Panc1 (cell line): ENCODE data around the gene CDC42. TPM values are rescaled to one million over a fixed set of nuclear protein-coding genes. Genes with fewer than 3 reads are reported as not detected.

Source experiments
- ATAC-seq: fragments of 200-7000 bp; cut with Tn5 transposase; 2 replicates; pipeline ENCODE4 v1.9.1; 2020; ENCODE audit warnings: mild to moderate bottlenecking, moderate library complexity
- BruUV-seq: library from RNA; stranded (reverse); fragments of 400-500 nt; replicated peaks from 2 replicates; lab custom pipeline; 2021; lab: Mats Ljungman, UMichigan
- CTCF ChIA-PET: fragments of 300-600 bp; sonication (Branson Sonifier 250); formaldehyde crosslinking; loops from one replicate; lab custom pipeline; 2022; ENCODE audit warnings: antibody characterized with exemption; lab: Charles Lee
- POLR2A ChIA-PET: fragments of 300-600 bp; sonication (Branson Sonifier 250); formaldehyde crosslinking; loops from one replicate; lab custom pipeline; 2022; ENCODE audit warnings: antibody characterized with exemption; lab: Charles Lee
- DNase-seq: peaks from one replicate; pipeline ENCODE4 v3.0.0-alpha.2; 2010; ENCODE audit warnings: low read depth, low spot score
- H3K27ac ChIP-seq: 2 replicates; pipeline ENCODE4 v1.5.1; 2011; ENCODE audit warnings: mild to moderate bottlenecking, low read length, inconsistent platforms
- H3K27me3 ChIP-seq: fragments of 200-500 bp; sonication (Bioruptor generic); 2 replicates; pipeline ENCODE4 v1.6.0; 2014; ENCODE audit warnings: low read length, inconsistent platforms; ENCODE audit not compliant: control insufficient read depth, insufficient read depth
- H3K36me3 ChIP-seq: fragments of 200-500 bp; sonication (Bioruptor generic); 2 replicates; pipeline ENCODE4 v1.5.1; 2014; ENCODE audit warnings: inconsistent platforms, mild to moderate bottlenecking, low read length, moderate library complexity; ENCODE audit not compliant: control insufficient read depth, insufficient read depth
- H3K4me1 ChIP-seq: 2 replicates; pipeline ENCODE4 v1.5.1; 2011; ENCODE audit warnings: inconsistent platforms, mild to moderate bottlenecking, low read length, moderate library complexity; ENCODE audit not compliant: control insufficient read depth, insufficient read depth
- H3K4me3 ChIP-seq, 2 experiments: 2 replicates each; pipeline ENCODE4 v1.5.1; 2011 to 2012; ENCODE audit warnings: low read depth in 2 of 2, low read length in 2 of 2, mild to moderate bottlenecking in 2 of 2, inconsistent platforms in 1 of 2, moderate library complexity in 1 of 2
- H3K9me3 ChIP-seq: fragments of 200-500 bp; sonication (Bioruptor generic); 2 replicates; pipeline ENCODE4 v1.5.1; 2014; ENCODE audit warnings: low read depth, mild to moderate bottlenecking, inconsistent platforms, low read length, moderate library complexity; ENCODE audit not compliant: control insufficient read depth, insufficient read depth
- POLR2AphosphoS5 ChIP-seq: IDR thresholded peaks from 2 replicates; pipeline ENCODE4 v1.6.1; 2012; ENCODE audit warnings: mild to moderate bottlenecking, low read depth, low read length, moderate library complexity
- SIN3A ChIP-seq: IDR thresholded peaks from 2 replicates; pipeline ENCODE4 v1.6.1; 2012; ENCODE audit warnings: low read depth, mild to moderate bottlenecking, low read length, moderate library complexity, borderline replicate concordance; ENCODE audit not compliant: insufficient read depth
- TCF7L2 ChIP-seq: IDR thresholded peaks from 2 replicates; pipeline ENCODE4 v1.6.1; 2011; ENCODE audit warnings: mild to moderate bottlenecking, low read depth, low read length, inconsistent platforms
- in situ Hi-C: cut with HindIII; loops from 2 replicates; pipeline ENCODE4 v1.10.0; 2016; ENCODE audit warnings: low sequenced_read_pairs, low pct_unique_long_range_greater_than_20kb
- intact Hi-C: fragments of 100-400 bp; cut with micrococcal nuclease; formaldehyde crosslinking; loops from one replicate; pipeline ENCODE4 v1.10.0; 2022; ENCODE audit not compliant: unreplicated experiment
- total RNA-seq: library from RNA; stranded (reverse); gene quantifications from one replicate; pipeline ENCODE4 v1.2.1, GENCODE V29; 2021; ENCODE audit not compliant: unreplicated experiment
- TF ChIP-seq, protein P1 (sequence below), 2 experiments: IDR thresholded peaks; 2 replicates each; pipeline ENCODE4 v1.6.1; 2011 to 2012; ENCODE audit warnings: low read depth in 2 of 2, control low read depth in 1 of 2, low read length in 1 of 2, mild to moderate bottlenecking in 1 of 2, moderate library complexity in 1 of 2; ENCODE audit not compliant: insufficient read depth in 1 of 2
- TF ChIP-seq, protein P2 (sequence below): fragments of 450-650 bp; IDR thresholded peaks from 2 replicates; pipeline ENCODE4 v1.5.1; 2017; ENCODE audit warnings: mild to moderate bottlenecking

The CDC42 gene
- total RNA-seq, 1 experiment from 2014 or later: 240 TPM

- in situ Hi-C loops: no loop called here
- H3K36me3 ChIP-seq: no peaks in the 10 kb centered on the region
- H3K9me3 ChIP-seq: no peaks in the 10 kb centered on the region
- CTCF ChIA-PET: no interaction called here
- no TSS peak for BruUV-seq
- TF ChIP-seq, protein P1, sequence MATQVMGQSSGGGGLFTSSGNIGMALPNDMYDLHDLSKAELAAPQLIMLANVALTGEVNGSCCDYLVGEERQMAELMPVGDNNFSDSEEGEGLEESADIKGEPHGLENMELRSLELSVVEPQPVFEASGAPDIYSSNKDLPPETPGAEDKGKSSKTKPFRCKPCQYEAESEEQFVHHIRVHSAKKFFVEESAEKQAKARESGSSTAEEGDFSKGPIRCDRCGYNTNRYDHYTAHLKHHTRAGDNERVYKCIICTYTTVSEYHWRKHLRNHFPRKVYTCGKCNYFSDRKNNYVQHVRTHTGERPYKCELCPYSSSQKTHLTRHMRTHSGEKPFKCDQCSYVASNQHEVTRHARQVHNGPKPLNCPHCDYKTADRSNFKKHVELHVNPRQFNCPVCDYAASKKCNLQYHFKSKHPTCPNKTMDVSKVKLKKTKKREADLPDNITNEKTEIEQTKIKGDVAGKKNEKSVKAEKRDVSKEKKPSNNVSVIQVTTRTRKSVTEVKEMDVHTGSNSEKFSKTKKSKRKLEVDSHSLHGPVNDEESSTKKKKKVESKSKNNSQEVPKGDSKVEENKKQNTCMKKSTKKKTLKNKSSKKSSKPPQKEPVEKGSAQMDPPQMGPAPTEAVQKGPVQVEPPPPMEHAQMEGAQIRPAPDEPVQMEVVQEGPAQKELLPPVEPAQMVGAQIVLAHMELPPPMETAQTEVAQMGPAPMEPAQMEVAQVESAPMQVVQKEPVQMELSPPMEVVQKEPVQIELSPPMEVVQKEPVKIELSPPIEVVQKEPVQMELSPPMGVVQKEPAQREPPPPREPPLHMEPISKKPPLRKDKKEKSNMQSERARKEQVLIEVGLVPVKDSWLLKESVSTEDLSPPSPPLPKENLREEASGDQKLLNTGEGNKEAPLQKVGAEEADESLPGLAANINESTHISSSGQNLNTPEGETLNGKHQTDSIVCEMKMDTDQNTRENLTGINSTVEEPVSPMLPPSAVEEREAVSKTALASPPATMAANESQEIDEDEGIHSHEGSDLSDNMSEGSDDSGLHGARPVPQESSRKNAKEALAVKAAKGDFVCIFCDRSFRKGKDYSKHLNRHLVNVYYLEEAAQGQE (IDR thresholded peaks at IDR 0.05; ENCODE audit: insufficient read depth in 1 of 2, low read depth in 2 of 2, low read length in 1 of 2): no peak
- POLR2A ChIA-PET: no interaction called here
- H3K27me3 ChIP-seq: no peaks in the 10 kb centered on the region
- DNase-seq (no peak), ATAC-seq (no peak)
- intact Hi-C loops: no loop called here
- H3K27ac ChIP-seq: no peak overlapping the region
- H3K4me3 ChIP-seq: no peak overlapping the region
- no peaks in the 10 kb centered on the region for H3K4me1 ChIP-seq
Observed at GRCh38 chr1:22044690-22045420, 7.7 kb upstream of the CDC42 start.

DNA sequence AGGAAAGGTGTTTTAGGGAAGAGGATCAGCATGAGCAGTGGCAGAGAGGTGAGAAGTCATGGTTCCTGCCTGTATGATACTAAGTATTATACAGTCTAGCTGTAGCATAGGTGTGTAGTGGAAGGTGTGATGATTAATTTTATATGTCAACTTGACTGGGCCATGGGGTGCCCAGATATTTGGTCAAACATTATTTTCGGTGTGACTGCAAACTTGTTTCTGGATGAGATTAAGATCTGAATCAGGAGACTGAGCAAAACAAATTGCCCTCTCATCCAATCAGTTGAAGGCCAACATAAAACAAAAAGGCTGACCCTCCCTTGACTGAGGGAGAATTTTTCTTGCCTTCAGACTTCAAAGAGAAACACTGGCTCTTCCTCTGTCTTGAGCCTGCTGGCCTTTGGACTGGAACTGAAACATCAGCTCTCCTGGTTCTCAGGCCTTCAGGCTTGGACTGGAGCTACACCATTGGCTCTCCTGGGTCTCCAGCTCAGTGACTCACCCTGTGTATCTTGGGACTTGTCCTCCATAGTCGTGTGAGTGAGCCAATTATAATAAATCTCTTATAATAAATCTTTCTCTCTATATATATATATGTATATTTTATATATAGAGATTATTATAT lies 6.8 kb upstream of the CDC42 start:
- intact Hi-C loops: no loop called here
- Histone ChIP-seq H3K27me3 (no peaks in the 10 kb centered on the region), H3K36me3 (no peaks in the 10 kb centered on the region), H3K9me3 (no peaks in the 10 kb centered on the region), H3K27ac (no peak overlapping the region), H3K4me1 (no peaks in the 10 kb centered on the region), H3K4me3 (no peak overlapping the region)
- ChIA-PET CTCF (no interaction called here), POLR2A (no interaction called here)
- in situ Hi-C loops: no loop called here
- DNase-seq: no peak
- no peak for ATAC-seq
- TF ChIP-seq POLR2AphosphoS5 (no peak), SIN3A (no peak), TCF7L2 (no peak)
- TF ChIP-seq, protein P2, sequence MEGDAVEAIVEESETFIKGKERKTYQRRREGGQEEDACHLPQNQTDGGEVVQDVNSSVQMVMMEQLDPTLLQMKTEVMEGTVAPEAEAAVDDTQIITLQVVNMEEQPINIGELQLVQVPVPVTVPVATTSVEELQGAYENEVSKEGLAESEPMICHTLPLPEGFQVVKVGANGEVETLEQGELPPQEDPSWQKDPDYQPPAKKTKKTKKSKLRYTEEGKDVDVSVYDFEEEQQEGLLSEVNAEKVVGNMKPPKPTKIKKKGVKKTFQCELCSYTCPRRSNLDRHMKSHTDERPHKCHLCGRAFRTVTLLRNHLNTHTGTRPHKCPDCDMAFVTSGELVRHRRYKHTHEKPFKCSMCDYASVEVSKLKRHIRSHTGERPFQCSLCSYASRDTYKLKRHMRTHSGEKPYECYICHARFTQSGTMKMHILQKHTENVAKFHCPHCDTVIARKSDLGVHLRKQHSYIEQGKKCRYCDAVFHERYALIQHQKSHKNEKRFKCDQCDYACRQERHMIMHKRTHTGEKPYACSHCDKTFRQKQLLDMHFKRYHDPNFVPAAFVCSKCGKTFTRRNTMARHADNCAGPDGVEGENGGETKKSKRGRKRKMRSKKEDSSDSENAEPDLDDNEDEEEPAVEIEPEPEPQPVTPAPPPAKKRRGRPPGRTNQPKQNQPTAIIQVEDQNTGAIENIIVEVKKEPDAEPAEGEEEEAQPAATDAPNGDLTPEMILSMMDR: no peak
- TF ChIP-seq, protein P1 (IDR thresholded peaks at IDR 0.05; ENCODE audit: insufficient read depth in 1 of 2, low read depth in 2 of 2, low read length in 1 of 2): no peak
- no TSS peak for BruUV-seq
